Activated T-helper 1 cell treated with Interleukin-2 at 50 U/mL for 16 hours (primary cell): ENCODE measurements around the gene JMJD8.

Source experiments
- DNase-seq: peaks from one replicate; pipeline ENCODE4 v3.0.0-alpha.2; 2020; ENCODE audit warnings: low read depth

The JMJD8 gene

DNA sequence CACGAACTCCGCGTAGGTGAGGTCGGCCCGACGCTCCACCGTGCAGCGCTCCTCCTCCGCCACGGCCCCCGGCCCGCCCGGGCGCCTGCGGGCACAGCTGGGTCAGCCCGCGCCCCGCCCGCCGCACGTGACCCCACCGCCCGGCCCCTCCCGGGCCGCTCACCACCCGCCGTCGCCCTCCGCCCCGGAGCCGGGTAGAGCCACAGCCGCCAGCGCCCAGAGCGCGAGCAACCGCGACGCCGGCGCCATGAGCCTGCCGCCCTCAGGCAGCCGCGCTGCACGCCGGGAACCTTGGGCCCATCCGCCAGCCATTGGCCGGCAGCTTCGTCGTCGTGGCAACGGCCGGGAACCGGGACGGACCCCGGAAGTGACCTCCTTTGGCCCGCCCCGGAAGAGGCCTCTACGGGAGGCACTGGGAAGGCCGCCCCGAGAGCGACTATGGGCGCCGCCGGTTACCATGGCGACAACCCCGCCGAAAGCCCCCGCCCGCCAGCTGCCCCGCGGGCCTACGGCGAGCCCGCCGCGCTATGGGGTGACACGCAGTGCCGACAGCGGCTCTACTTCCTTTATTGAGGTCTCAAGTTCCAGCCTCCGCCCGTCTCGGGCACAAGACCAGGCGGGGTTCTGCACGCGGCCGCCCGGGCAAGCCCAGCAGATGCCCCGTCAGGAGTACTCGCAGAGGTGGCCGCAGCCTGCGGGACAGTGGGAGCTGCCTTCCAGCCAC, at the start of gene JMJD8:
JMJD8 (minus strand) TSS at position 264 of the 724 bp plus-strand sequence; CDS start at position 249, 15 bp downstream.
- DNase-seq, result peak; percentile 96

- no peak for DNase-seq
Observed at GRCh38 chr16:733382-734207, 49.5 kb upstream of the JMJD8 start.

GRCh38 chr16:732936-733335, 48.8 kb upstream of the JMJD8 start:
- no peak for DNase-seq

DNA sequence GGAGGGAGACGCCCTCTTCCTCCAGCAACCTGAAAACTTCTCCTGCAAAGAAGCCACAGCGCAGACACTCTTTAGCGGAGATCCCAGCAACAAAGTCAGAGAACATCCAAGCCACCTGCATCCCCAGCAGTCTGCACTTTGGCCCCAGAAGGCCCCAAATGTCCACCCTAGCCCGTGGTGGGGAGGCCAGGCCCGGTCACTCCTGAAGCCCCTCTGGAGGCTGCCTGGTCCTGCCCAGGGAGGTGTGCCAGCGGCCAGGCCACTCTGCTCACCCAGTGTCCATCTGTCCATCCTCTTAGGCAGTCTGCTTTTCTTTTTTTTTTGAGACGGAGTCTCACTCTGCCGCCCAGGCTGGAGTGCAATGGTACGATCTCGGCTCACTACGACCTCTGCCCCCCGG, 48.2 kb upstream of the JMJD8 start:
- DNase-seq, result no peak

GRCh38 chr16:730666-731509, 46.8 kb upstream of the JMJD8 start:
- no peak for DNase-seq

DNA sequence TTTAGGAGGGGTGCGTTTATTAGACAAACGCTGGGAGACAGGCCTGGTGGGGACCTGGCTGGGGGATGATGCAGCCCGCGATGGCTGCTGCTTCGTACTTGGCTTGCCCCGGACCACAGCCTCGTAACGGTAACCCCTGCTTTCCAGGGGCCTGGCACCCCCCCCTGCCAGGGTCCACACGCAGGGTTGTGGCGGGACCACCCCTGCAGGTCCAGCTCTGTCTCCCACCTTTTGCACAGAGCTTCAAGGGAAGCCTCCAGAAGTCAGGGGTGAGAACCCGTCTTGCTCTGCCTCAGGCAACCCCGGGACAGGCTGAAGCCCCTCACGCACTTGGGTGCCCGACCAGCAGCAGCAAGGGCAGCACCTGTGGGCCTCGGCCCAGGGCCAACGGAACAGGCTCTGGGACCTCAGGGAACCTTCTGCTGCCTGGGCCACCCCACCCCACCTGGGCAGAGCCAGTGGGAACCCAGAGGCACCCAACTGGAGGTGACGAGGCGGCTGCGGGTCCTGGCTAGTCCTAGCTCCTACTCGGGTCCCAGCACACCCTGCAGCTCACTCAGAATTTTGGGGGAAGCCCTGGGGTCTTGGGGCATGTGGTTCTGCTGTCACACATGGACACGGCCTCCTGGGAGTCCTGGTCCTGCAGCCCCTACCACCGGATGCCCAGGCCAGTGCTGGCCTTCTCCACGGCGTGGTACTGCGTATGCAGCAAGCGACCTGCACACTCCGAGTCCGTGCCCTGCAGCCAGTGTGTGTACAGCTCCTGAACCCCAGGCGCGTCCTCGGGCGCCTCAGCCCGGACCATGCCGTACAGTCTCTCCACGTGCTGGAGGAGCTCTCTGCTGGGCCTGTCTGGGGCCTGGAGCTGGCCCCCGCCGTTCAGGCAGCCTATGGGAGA, 45.9 kb upstream of the JMJD8 start:
- DNase-seq, result no peak

DNA sequence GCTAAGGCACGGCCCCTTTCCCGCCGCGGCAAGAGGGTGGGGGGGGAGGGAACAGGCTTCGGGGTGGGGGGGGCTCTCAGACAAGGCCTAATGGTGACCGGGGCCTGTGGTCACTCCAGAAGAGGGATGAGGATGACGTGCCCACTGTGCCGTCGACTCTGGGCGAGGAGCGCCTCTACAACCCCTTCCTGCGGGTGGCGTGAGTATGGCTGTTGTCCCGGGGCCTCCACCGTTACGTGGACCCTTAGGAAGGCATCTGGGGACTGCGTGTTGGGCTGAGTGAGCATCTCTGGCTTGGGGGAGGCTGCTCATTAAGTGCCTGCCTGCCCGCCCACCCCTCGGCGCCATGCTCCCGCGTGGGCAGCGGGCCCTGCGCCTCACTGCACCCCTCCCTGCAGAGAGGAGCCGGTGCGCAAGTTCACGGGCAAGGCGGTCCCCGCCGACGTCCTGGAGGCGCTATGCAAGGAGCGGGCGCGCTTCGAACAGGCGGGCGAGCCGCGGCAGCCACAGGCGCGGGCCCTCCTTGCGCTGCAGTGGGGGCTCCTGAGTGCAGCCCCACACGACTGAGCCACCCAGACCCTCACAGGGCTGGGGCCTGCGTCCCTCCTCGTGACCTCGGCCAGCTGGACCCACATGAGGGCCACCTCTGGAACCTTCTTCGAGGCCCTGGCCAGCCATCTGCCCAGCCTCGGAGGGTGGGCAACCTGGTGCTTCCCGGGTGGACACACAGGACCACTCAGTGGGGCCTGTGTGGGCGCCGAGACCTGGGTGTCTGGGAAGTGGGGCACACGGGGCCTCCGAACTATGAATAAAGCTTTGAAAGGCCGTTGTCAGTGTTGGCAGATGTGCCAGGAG, 45.0 kb upstream of the JMJD8 start:
- DNase-seq, result no peak

- peak; percentile 47 for DNase-seq
Observed at GRCh38 chr16:728131-728889, 44.2 kb upstream of the JMJD8 start.

- no peak for DNase-seq
Observed at GRCh38 chr16:727291-727977, 43.3 kb upstream of the JMJD8 start.

GRCh38 chr16:726438-727290, 42.5 kb upstream of the JMJD8 start, which contains the start of the genes CCDC78 and HAGHL:
TSS of gene CCDC78 (minus strand) at chr16:726443. CDS start at chr16:726367, 76 bp downstream.
TSS of gene HAGHL (plus strand) at chr16:727106. CDS start at chr16:727510, 404 bp downstream.
- DNase-seq, result peak; percentile 49

DNA sequence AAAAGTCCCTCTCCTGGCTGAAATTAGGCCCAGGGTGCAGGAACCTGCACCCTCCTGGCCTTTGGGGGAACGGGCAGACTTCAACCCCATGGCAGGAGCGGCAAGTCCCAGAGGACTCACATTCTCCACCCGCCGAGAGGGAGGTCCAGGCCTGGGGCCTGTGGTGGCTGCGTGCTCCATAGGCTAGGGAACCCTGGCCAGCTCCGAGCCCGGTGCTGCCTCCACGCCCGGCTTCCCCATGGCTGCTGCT, 42.0 kb upstream of the JMJD8 start:
- DNase-seq, result no peak

GRCh38 chr16:725463-726187, 41.5 kb upstream of the JMJD8 start:
- no peak for DNase-seq

- DNase-seq, result no peak
Observed at GRCh38 chr16:725041-725376, 40.9 kb upstream of the JMJD8 start.

DNA sequence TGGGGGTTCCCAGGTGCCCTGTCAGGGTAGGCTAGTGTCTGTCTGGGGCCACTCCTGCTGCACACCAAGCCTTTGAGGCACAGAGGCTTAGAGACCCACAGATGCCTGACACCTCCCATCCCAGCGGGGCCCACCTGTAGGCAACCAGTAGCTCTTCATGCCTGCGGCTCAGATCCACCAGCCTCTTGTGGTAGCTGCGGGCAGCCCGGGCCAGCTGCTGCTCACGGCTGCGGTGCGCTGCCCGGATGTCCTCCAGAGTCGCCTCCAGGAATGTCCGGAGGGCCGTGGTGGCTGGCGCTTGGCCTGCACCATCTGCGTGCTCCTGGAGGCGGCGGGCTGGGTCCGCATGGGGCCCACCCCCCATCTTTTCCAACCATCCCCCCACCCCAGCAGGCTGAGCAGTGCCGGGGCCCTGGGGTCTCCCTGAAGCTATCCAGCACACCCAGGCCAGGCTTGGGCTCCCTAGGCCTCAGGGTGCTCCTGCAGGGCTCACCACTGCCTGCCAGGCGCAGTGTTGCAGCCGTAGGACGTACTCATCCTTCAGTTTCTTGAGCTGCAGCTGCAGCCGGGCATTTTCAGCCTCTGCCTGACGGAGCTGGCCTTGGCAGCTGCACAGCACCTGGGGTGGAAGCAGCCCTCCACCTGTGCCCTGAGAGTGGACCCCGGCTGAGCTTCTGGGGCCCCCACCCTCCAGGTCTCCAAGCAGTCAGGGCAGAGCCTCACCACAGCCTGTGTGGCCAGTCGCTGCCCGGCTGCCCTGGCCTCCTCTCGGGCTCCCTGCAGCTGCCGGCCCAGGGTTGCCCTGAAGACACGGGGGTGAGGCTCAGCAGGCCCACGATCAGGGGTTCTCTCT, 40.3 kb upstream of the JMJD8 start:
- DNase-seq, result no peak

GRCh38 chr16:723695-724094, 39.6 kb upstream of the JMJD8 start:
- no peak for DNase-seq

GRCh38 chr16:722835-723633, 38.9 kb upstream of the JMJD8 start:
- no peak for DNase-seq
